CD8-positive, alpha-beta memory T cell (primary cell): ENCODE results near the gene FOXM1. TPM values are rescaled to one million over a fixed set of nuclear protein-coding genes. Genes with fewer than 3 reads are reported as not detected.

Source experiments
- CTCF ChIA-PET: fragments of 350-600 bp; sonication (Branson Sonifier 250); formaldehyde crosslinking; loops from one replicate; lab custom pipeline; 2021; ENCODE audit warnings: antibody characterized with exemption; lab: Charles Lee
- POLR2A ChIA-PET: fragments of 350-600 bp; sonication (Branson Sonifier 250); formaldehyde crosslinking; loops from one replicate; lab custom pipeline; 2021; ENCODE audit warnings: antibody characterized with exemption; lab: Charles Lee
- DNase-seq, 5 donors: peaks; one replicate each; pipeline versions ENCODE4 v3.0.0 to v3.0.0-alpha.2; 2020 to 2022; ENCODE audit warnings: mixed read lengths in 1 of 5
- H3K27ac ChIP-seq: one replicate; pipeline ENCODE4 v1.7.0; 2013; ENCODE audit warnings: low read depth, mild to moderate bottlenecking, low read length, moderate library complexity
- H3K27me3 ChIP-seq: 2 replicates; pipeline ENCODE4 v1.7.0; 2013; ENCODE audit warnings: low read length, mild to moderate bottlenecking; ENCODE audit not compliant: insufficient read depth, poor library complexity, severe bottlenecking
- H3K36me3 ChIP-seq: 2 replicates; pipeline ENCODE4 v1.7.0; 2013; ENCODE audit warnings: mild to moderate bottlenecking, low read length, moderate library complexity; ENCODE audit not compliant: insufficient read depth
- H3K4me1 ChIP-seq: 2 replicates; pipeline ENCODE4 v1.7.0; 2013; ENCODE audit warnings: mild to moderate bottlenecking, low read length, moderate library complexity; ENCODE audit not compliant: insufficient read depth
- H3K4me3 ChIP-seq: 2 replicates; pipeline ENCODE4 v1.7.0; 2013; ENCODE audit warnings: mild to moderate bottlenecking, low read length
- H3K9me3 ChIP-seq: 2 replicates; pipeline ENCODE4 v1.7.0; 2013; ENCODE audit warnings: mild to moderate bottlenecking, low read length
- H3K27ac Mint-ChIP-seq, 8 donors: one replicate each; pipeline ENCODE4 v1.8.0; 2020 to 2021; ENCODE audit warnings: mixed read lengths in 8 of 8, mild to moderate bottlenecking in 6 of 8, inconsistent platforms in 3 of 8, moderate library complexity in 3 of 8
- H3K27me3 Mint-ChIP-seq, 2 donors: one replicate each; pipeline ENCODE4 v1.8.0; 2020 to 2021; ENCODE audit warnings: mixed read lengths in 2 of 2, mild to moderate bottlenecking in 1 of 2, moderate library complexity in 1 of 2
- H3K36me3 Mint-ChIP-seq, 3 donors: one replicate each; pipeline ENCODE4 v1.8.0; 2020 to 2021; ENCODE audit warnings: mixed read lengths in 3 of 3, inconsistent platforms in 1 of 3, mild to moderate bottlenecking in 1 of 3
- H3K4me1 Mint-ChIP-seq, 3 donors: one replicate each; pipeline ENCODE4 v1.8.0; 2020 to 2021; ENCODE audit warnings: mixed read lengths in 3 of 3, inconsistent platforms in 1 of 3, mild to moderate bottlenecking in 1 of 3
- H3K4me3 Mint-ChIP-seq, 7 donors: one replicate each; pipeline ENCODE4 v1.8.0; 2020 to 2021; ENCODE audit warnings: mixed read lengths in 7 of 7, mild to moderate bottlenecking in 6 of 7, moderate library complexity in 4 of 7, inconsistent platforms in 2 of 7
- H3K9me3 Mint-ChIP-seq, 5 donors: one replicate each; pipeline ENCODE4 v1.8.0; 2020 to 2022; ENCODE audit warnings: mixed read lengths in 5 of 5, mild to moderate bottlenecking in 3 of 5, moderate library complexity in 2 of 5, inconsistent platforms in 1 of 5
- polyA plus RNA-seq: library from polyadenylated mRNA; unstranded; fragments of 300-500 nt; fragmentation: Illumina TruSeq; gene quantifications from one replicate; pipeline ENCODE4 v1.2.3, GENCODE V29; 2021
- total RNA-seq, 2 experiments: library from RNA; stranded (reverse); gene quantifications; one replicate each; pipeline ENCODE4 v1.2.3, GENCODE V29; 2021

The FOXM1 gene
- total and polyA plus RNA-seq, 3 experiments from 2014 or later: 0.15 to 67.5 (median 66.2) TPM

DNA sequence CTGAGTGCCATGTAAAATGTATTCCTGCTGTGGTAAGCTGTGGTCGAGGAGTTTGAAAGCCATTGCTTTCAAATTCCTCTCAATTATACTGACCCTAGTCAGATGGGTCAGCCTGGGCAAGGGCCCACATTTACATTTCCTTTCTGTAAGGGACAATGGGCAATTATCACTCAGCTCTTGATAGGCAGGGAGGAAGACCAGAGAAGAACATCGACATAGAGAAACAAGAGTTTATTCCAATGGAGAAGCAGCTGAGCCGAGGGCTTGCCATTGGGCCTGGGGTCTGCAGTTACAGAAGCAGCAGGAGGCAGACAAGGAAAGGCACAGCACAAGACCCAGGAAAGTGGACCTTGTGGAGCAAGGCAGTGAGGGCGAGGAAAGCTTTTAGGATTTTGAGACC, 51.8 kb downstream of the FOXM1 start:
- peak overlapping the region in 3 of 8 donors; percentile 50 to 92 (median 64) for H3K27ac Mint-ChIP-seq
- Histone ChIP-seq H3K9me3 (no peaks in the 10 kb centered on the region), H3K27me3 (no peaks in the 10 kb centered on the region), H3K27ac (no peak overlapping the region), H3K4me3 (no peak overlapping the region), H3K36me3 (peaks cover 78% of the 10 kb centered on the region), H3K4me1 (no peaks in the 10 kb centered on the region)
- H3K4me3 Mint-ChIP-seq: no peak overlapping the region
- no peaks in the 10 kb centered on the region for H3K9me3 Mint-ChIP-seq
- DNase-seq: no peak
- no peaks in the 10 kb centered on the region for H3K4me1 Mint-ChIP-seq
- ChIA-PET POLR2A (no interaction called here), CTCF (interaction anchor here (1.0 kb wide), 1 partner anchor 14 kb away, joined by 3 read pairs; no protein-coding TSS in a partner anchor)
- peaks cover under 1 to 93% (median 32%) of the 10 kb centered on the region in 3 donors for H3K36me3 Mint-ChIP-seq
- H3K27me3 Mint-ChIP-seq: no peaks in the 10 kb centered on the region

DNA sequence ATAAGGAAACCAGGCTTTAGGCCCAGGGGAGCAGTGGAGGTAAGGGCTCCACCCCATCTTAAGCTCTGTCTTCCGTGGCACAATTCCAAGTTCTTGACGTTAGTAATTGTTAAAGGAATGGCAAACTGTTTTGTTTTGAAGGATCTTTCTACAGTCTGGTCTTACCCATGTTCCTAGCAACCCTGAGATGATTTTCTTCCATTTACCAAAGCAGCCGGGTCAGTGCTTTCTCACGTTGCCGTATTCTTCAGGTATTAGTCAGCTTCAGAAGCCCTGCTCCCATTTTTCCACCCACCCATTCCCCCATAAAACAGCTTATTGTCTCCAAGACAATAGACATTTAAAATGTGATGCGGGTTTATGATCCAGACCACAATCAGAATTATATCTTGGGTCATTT, 52.4 kb downstream of the FOXM1 start:
- ChIA-PET POLR2A (no interaction called here), CTCF (interaction anchor here (1.0 kb wide), 1 partner anchor 14 kb away, joined by 3 read pairs; no protein-coding TSS in a partner anchor)
- Mint-ChIP-seq H3K4me3 (no peak overlapping the region), H3K27me3 (no peaks in the 10 kb centered on the region), H3K9me3 (no peaks in the 10 kb centered on the region), H3K4me1 (peaks cover 0 to 4% (median 2%) of the 10 kb centered on the region in 3 donors), H3K27ac (no peak overlapping the region), H3K36me3 (peaks cover 7 to 96% (median 38%) of the 10 kb centered on the region in 3 donors)
- no peak overlapping the region for H3K27ac ChIP-seq
- H3K27me3 ChIP-seq: no peaks in the 10 kb centered on the region
- H3K4me1 ChIP-seq: no peaks in the 10 kb centered on the region
- peaks cover 83% of the 10 kb centered on the region for H3K36me3 ChIP-seq
- no peak for DNase-seq
- H3K4me3 ChIP-seq: no peak overlapping the region
- H3K9me3 ChIP-seq: no peaks in the 10 kb centered on the region

DNA sequence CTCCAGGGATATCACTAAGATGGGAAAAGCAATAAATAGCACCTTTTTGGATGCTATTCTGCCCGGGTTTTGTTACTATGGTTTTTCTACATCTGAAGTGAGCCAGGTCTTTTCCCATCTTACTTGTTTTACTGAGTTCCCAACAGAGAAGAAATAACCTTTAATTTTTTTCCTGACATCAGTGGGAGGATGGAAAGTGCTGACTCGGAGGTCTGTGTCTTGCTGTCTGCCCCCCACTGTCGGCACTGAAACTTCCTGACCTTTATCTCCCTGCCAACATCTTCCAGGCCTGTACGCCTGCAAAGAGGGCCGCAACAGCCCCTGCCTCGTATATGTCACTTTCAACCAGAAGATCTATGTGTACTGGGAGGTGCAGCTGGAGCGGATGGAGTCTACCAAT, 53.5 kb downstream of the FOXM1 start:
- Histone ChIP-seq H3K9me3 (no peaks in the 10 kb centered on the region), H3K4me1 (no peaks in the 10 kb centered on the region), H3K27me3 (no peaks in the 10 kb centered on the region), H3K36me3 (peaks cover 85% of the 10 kb centered on the region), H3K27ac (no peak overlapping the region), H3K4me3 (no peak overlapping the region)
- no peak for DNase-seq
- Mint-ChIP-seq H3K36me3 (peaks cover 8 to 93% (median 40%) of the 10 kb centered on the region in 3 donors), H3K4me1 (peaks cover 0 to 5% (median 2%) of the 10 kb centered on the region in 3 donors), H3K4me3 (no peak overlapping the region), H3K9me3 (no peaks in the 10 kb centered on the region), H3K27me3 (no peaks in the 10 kb centered on the region), H3K27ac (peak overlapping the region in 1 of 8 donors; percentile 21)
- ChIA-PET CTCF (no interaction called here), POLR2A (no interaction called here)

DNA sequence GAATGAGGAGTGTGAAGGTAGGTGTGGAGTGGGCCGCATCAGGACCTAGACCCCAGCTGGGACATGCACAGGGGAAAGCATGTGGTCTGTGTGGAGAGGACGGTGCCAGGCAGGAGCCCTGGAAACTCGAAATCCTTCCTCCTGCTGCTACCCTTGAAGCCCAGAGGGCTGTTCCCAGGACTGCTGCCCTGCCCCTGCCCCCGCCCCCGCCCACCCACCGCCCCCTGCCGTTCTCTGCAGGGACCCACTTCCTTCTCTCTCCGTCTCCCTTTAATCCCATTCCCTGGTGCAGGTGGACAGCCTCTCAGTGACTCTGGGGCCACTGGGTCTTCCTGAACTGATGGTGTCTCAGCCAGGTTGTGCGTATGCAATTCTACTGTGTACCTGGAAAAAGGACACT, 56.5 kb downstream of the FOXM1 start:
- H3K4me1 Mint-ChIP-seq: peaks cover 11 to 14% (median 14%) of the 10 kb centered on the region in 3 donors
- ChIA-PET POLR2A (no interaction called here), CTCF (interaction anchor here (1.9 kb wide), 1 partner anchor 24 kb away, joined by 4 read pairs; no protein-coding TSS in a partner anchor)
- Histone ChIP-seq H3K4me1 (peaks cover 1% of the 10 kb centered on the region), H3K27me3 (no peaks in the 10 kb centered on the region), H3K27ac (no peak overlapping the region), H3K4me3 (no peak overlapping the region), H3K36me3 (peaks cover 71% of the 10 kb centered on the region), H3K9me3 (no peaks in the 10 kb centered on the region)
- H3K27me3 Mint-ChIP-seq: no peaks in the 10 kb centered on the region
- no peak overlapping the region for H3K4me3 Mint-ChIP-seq
- peaks cover 8 to 86% (median 31%) of the 10 kb centered on the region in 3 donors for H3K36me3 Mint-ChIP-seq
- no peak for DNase-seq
- peak overlapping the region in 2 of 8 donors; percentile 35 to 38 for H3K27ac Mint-ChIP-seq
- H3K9me3 Mint-ChIP-seq: no peaks in the 10 kb centered on the region

DNA sequence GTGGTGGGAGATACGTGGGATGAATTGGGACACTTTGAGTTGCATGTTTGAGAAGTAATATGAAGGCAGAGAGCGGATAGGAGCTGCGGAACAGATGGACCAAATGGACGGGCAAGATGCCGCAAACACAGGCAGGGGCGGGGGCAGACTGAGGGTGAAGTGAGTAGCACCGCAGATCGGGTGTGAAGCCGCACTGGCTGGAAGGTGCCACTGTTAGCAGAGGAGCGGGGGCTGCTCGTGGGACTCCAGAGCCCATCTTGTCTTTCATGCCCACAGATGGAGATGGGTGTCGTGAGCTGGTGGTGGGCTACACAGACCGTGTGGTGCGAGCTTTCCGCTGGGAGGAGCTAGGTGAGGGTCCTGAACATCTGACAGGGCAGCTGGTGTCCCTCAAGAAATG, 57.2 kb downstream of the FOXM1 start:
- no peak overlapping the region for H3K27ac ChIP-seq
- H3K36me3 ChIP-seq: peaks cover 65% of the 10 kb centered on the region
- Mint-ChIP-seq H3K4me3 (no peak overlapping the region), H3K36me3 (peaks cover 8 to 84% (median 30%) of the 10 kb centered on the region in 3 donors), H3K4me1 (peaks cover 14 to 20% (median 20%) of the 10 kb centered on the region in 3 donors), H3K27ac (peak overlapping the region in 4 of 8 donors; percentile 52 to 91 (median 62)), H3K9me3 (no peaks in the 10 kb centered on the region), H3K27me3 (no peaks in the 10 kb centered on the region)
- CTCF ChIA-PET: no interaction called here
- H3K4me3 ChIP-seq: no peak overlapping the region
- H3K4me1 ChIP-seq: peaks cover 5% of the 10 kb centered on the region
- POLR2A ChIA-PET: interaction anchor here (0.6 kb wide), 1 partner anchor 137 kb away, joined by 3 read pairs; no protein-coding TSS in a partner anchor
- no peaks in the 10 kb centered on the region for H3K27me3 ChIP-seq
- H3K9me3 ChIP-seq: no peaks in the 10 kb centered on the region
- no peak for DNase-seq

DNA sequence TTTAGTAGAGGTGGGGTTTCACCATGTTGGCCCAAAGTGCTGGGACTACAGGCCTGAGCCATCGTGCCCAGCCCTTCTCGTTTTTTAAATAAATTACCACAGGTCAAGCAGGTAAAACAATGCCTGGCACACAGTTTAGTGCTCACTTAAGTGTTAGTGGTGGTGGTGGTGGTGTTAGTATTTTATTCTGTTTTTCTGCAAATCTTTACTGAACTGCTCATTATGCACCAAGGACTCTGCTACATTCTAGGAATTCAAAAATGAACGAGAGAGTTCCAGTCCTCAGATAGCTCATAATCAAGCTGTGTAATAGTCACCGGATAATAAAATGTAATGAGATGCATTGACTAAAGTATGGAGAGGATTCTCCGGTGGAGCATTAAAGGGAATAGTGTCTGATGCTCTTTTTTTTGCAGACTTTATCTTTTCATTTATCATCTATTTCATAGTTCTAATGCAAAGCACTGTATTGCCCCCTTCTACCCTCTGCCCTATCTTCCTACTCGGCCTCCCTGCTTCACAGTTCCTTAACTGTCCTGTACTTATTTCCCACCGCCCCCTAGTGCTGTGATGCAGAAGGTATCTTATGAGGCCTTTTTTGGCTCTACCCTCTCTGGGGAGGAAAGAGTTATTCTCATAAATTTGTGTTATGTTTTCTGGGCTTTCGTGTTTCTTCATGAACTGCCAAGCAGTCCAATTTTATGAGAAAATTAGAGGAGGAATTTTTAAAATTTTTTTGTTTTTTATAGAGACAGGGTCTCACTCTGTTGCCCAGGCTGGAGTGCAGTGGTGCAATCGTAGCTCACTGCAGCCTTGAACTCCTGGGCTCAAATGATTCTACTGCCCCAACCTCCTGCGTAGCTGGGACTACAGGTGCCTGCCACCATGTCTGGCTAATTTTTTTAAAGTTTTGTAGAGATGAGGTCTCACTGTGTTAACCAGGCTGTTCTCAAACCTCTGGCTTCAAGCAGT, 63.5 kb downstream of the FOXM1 start:
- Mint-ChIP-seq H3K4me3 (peak overlapping the region; percentile 98 to 100 (median 100)), H3K36me3 (peaks cover 0 to 38% (median 3%) of the 10 kb centered on the region in 3 donors), H3K27ac (peak overlapping the region; percentile 97 to 100 (median 100)), H3K27me3 (peaks cover 0 to 2% of the 10 kb centered on the region in 2 donors), H3K4me1 (peaks cover 40 to 50% (median 49%) of the 10 kb centered on the region in 3 donors), H3K9me3 (no peaks in the 10 kb centered on the region)
- Histone ChIP-seq H3K36me3 (peaks cover 14% of the 10 kb centered on the region), H3K4me3 (peak overlapping the region; percentile 87), H3K27ac (peak overlapping the region; percentile 91), H3K9me3 (no peaks in the 10 kb centered on the region), H3K4me1 (peaks cover 28% of the 10 kb centered on the region), H3K27me3 (no peaks in the 10 kb centered on the region)
- DNase-seq: peak; percentile 7 to 59 (median 25)
- CTCF ChIA-PET: interaction anchor here (0.8 to 3.5 kb wide), 8 partner anchors 8 to 132 kb away, joined by 3 to 15 read pairs (median 4); partner anchors contain the start of gene FKBP4
- POLR2A ChIA-PET: interaction anchor here (0.6 to 1.7 kb wide), 4 partner anchors 18 to 123 kb away, joined by 3 to 22 read pairs (median 3); partner anchors contain the start of genes FKBP4, FOXM1 and RHNO1

DNA sequence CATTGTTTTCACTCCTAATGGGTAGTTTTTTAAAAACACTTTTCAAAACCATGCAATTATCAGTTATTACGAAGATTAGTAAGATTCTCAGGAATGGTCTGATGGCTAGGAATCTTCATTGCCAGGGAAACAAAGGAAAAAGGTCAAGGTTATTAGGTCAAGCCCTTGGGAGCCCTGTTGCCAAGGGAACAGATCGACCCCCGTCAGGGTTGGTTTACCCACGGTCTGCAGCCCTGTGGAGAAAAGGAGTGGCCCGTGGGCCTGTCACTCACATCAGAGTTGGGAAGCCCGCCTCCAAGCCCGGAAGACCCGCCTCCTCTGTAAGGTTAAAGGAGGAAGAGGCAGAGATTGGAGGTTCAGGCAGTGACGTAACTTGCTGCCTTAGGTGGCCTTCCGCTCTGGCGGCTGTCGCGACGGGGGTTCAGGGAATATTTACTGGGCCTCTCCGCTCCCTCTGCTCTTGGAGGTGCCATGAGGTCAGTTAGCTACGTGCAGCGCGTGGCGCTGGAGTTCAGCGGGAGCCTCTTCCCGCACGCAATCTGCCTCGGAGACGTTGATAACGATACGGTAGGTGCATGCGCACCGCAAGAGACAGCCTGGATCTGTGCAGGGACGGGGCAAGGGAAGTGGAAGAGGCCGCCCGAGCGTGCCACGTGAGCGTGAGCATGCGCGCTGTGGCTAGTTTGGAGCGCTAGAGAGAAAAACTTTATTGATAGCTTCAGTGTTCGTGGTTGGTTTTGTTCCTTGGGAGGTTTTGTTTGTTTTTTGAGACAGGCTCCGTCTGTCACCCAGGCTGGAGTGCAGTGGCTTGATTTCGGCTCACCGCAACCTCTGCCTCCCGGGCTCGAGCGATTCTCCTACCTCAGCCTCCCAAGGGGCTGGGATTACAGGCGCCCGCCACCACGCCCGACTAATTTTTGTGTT, 64.4 kb downstream of the FOXM1 start, which contains the start of gene ITFG2:
ITFG2 (plus strand) TSS at position 379 of the 924 bp plus-strand sequence; CDS start at position 472, 93 bp downstream.
- Mint-ChIP-seq H3K9me3 (no peaks in the 10 kb centered on the region), H3K27ac (peak within 1 kb of the TSS; percentile 97 to 100 (median 100)), H3K27me3 (peaks cover 0 to 2% of the 10 kb centered on the region in 2 donors), H3K4me3 (peak within 1 kb of the TSS; percentile 98 to 100 (median 100)), H3K4me1 (peaks cover 37 to 46% (median 45%) of the 10 kb centered on the region in 3 donors), H3K36me3 (peaks cover 0 to 29% (median 2%) of the 10 kb centered on the region in 3 donors)
- H3K27me3 ChIP-seq: no peaks in the 10 kb centered on the region
- H3K4me3 ChIP-seq: peak within 1 kb of the TSS; percentile 87
- peak within 1 kb of the TSS; percentile 91 for H3K27ac ChIP-seq
- ChIA-PET CTCF (interaction anchor here (1.0 to 3.5 kb wide), 5 partner anchors 9 to 130 kb away, joined by 3 to 15 read pairs (median 3); partner anchors contain the start of gene FKBP4), POLR2A (interaction anchor here (0.6 to 1.7 kb wide), 3 partner anchors 17 to 64 kb away, joined by 3 to 22 read pairs (median 3); partner anchors contain the start of genes FKBP4, FOXM1 and RHNO1)
- H3K9me3 ChIP-seq: no peaks in the 10 kb centered on the region
- H3K36me3 ChIP-seq: peaks cover 6% of the 10 kb centered on the region
- DNase-seq: peak; percentile 94 to 98 (median 96)
- H3K4me1 ChIP-seq: peaks cover 28% of the 10 kb centered on the region
